ENCODE results near the gene AZU1. TPM values are rescaled to one million over a fixed set of nuclear protein-coding genes. Genes with fewer than 3 reads are reported as not detected.

The AZU1 gene
- total RNA-seq, 1 donor from 2014 or later: not detected

- intact Hi-C loops (cut with micrococcal nuclease): no loop called here
- DNase-seq: no peak
- no peak for ATAC-seq
Measured at GRCh38 chr19:795691-796581, 31.7 kb upstream of the AZU1 start.

GRCh38 chr19:796692-797527 is 30.7 kb upstream of the AZU1 start, which contains the start of gene PTBP1:
Gene PTBP1 (plus strand): TSS chr19:797452. CDS start chr19:797498, 46 bp downstream.
- intact Hi-C loops (cut with micrococcal nuclease): no loop called here
- peak; percentile 100 for DNase-seq
- peak; percentile 89 for ATAC-seq

- intact Hi-C loops (cut with micrococcal nuclease): no loop called here
- DNase-seq (peak; percentile 95), ATAC-seq (peak; percentile 34)
Measured at GRCh38 chr19:797528-798414, 29.9 kb upstream of the AZU1 start.

- DNase-seq (no peak), ATAC-seq (no peak)
- intact Hi-C loops (cut with micrococcal nuclease): no loop called here
Measured at GRCh38 chr19:798415-799075, 29.1 kb upstream of the AZU1 start.

GRCh38 chr19:799076-799881 is 28.4 kb upstream of the AZU1 start:
- intact Hi-C loops (cut with micrococcal nuclease): no loop called here
- no peak for ATAC-seq
- DNase-seq: no peak

- intact Hi-C loops (cut with micrococcal nuclease): no loop called here
- DNase-seq: no peak
Measured at GRCh38 chr19:800360-801029, 27.1 kb upstream of the AZU1 start.

GRCh38 chr19:801030-801860 is 26.4 kb upstream of the AZU1 start:
- intact Hi-C loops (cut with micrococcal nuclease): no loop called here
- DNase-seq (peak; percentile 92), ATAC-seq (peak; percentile 43)

More at GRCh38 chr19:800360-801029, 27.1 kb upstream of the AZU1 start:
- ATAC-seq: no peak

- intact Hi-C loops (cut with micrococcal nuclease): no loop called here
- peak; percentile 10 for ATAC-seq
- DNase-seq: peak; percentile 67
Measured at GRCh38 chr19:801861-802497, 25.7 kb upstream of the AZU1 start.

- intact Hi-C loops (cut with micrococcal nuclease): no loop called here
Measured at GRCh38 chr19:802498-803098, 25.0 kb upstream of the AZU1 start.

GRCh38 chr19:803099-803561 is 24.5 kb upstream of the AZU1 start:
- ATAC-seq (no peak), DNase-seq (no peak)
- intact Hi-C loops (cut with micrococcal nuclease): no loop called here

More at GRCh38 chr19:802498-803098, 25.0 kb upstream of the AZU1 start:
- DNase-seq (no peak), ATAC-seq (no peak)

GRCh38 chr19:803686-804418 is 23.8 kb upstream of the AZU1 start:
- intact Hi-C loops (cut with micrococcal nuclease): no loop called here
- ATAC-seq (no peak), DNase-seq (no peak)

GRCh38 chr19:804419-805165 is 23.0 kb upstream of the AZU1 start:
- DNase-seq (no peak), ATAC-seq (no peak)
- intact Hi-C loops (cut with micrococcal nuclease): no loop called here

GRCh38 chr19:805166-805551 is 22.5 kb upstream of the AZU1 start:
- ATAC-seq (no peak), DNase-seq (no peak)
- intact Hi-C loops (cut with micrococcal nuclease): no loop called here

Data from left ventricle myocardium superior (tissue), 1 donor.